WTC11 (cell line): ENCODE results near the gene MAP7.

ENCODE experiments used
- CREM ChIP-seq: sonication (generic); formaldehyde crosslinking; IDR thresholded peaks from 2 replicates; pipeline ENCODE4 v1.8.1; 2022; ENCODE audit warnings: mild to moderate bottlenecking, missing genetic modification reagents, moderate library complexity
- CTCF ChIP-seq: fragments of 200-600 bp; IDR thresholded peaks from 2 replicates; pipeline ENCODE4 v1.8.0; 2022; ENCODE audit warnings: antibody characterized with exemption
- FOXK1 ChIP-seq: sonication (generic); formaldehyde crosslinking; IDR thresholded peaks from 2 replicates; pipeline ENCODE4 v1.8.0; 2022; ENCODE audit warnings: mild to moderate bottlenecking, moderate library complexity, missing genetic modification reagents
- RORB ChIP-seq: fragments of 250-450 bp; sonication (Bioruptor Pico); IDR thresholded peaks from 2 replicates; pipeline ENCODE4 v1.9.0; 2021; ENCODE audit warnings: mild to moderate bottlenecking
- SP1 ChIP-seq: sonication (generic); formaldehyde crosslinking; conservative IDR thresholded peaks from 2 replicates; pipeline ENCODE4 v1.8.1; 2022; ENCODE audit warnings: missing genetic modification reagents
- TP53 ChIP-seq: sonication (generic); formaldehyde crosslinking; IDR thresholded peaks from 2 replicates; pipeline ENCODE4 v1.8.1; 2023; ENCODE audit warnings: mild to moderate bottlenecking, missing genetic modification reagents
- ZNF121 ChIP-seq: sonication (generic); formaldehyde crosslinking; IDR thresholded peaks from 2 replicates; pipeline ENCODE4 v1.8.0; 2023; ENCODE audit warnings: missing genetic modification reagents
- ZNF396 ChIP-seq: fragments of 250-450 bp; sonication (Bioruptor Pico); IDR thresholded peaks from 2 replicates; pipeline ENCODE4 v1.8.0; 2021; ENCODE audit warnings: mild to moderate bottlenecking, moderate library complexity, borderline replicate concordance

- TF ChIP-seq CREM (CRISPR knock-in tag), result no peak
- TF ChIP-seq CTCF, result no peak
- TF ChIP-seq ZNF396 (CRISPR knock-in tag), result no peak
- TF ChIP-seq TP53 (CRISPR knock-in tag), result no peak
- TF ChIP-seq ZNF121 (CRISPR knock-in tag), result no peak
- no peak for TF ChIP-seq RORB (CRISPR knock-in tag)
- TF ChIP-seq SP1 (CRISPR knock-in tag), result no peak
- no peak for TF ChIP-seq FOXK1 (CRISPR knock-in tag)
Observed at GRCh38 chr6:136463743-136464142, 86.5 kb downstream of the MAP7 start.
